ENCODE measurements around the gene LYL1.

DNA sequence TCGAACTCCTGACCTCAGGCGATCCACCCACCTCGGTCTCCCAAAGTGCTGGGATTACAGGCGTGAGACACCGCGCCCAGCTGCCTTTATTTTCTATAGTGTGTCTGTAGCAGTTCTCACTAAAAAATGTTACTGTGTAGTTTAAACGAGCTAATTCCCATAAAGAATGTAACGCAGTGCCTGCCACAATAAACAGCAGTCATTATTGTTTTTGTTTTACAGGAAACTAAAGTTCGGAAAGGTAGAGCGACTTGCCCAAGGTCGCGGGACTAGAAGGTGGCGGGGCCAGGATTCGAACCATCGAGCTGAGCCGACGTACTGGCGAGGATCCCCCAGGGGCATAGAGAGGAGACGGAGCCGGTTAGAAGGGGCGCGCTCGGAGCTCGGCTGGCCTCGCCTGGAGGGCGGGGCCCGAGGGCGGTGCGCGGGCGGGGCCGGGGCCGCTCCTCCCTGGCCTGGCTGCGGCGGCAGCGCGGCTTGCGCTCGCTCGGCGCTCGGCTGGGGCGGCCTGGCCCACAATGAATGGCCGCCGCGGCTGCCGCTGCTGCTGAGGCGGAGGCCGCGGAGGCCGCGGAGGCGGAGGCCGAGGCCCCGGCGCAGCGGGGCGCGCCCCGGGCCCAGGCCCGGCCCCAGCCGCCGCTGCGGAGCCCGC is 15.2 kb upstream of the LYL1 start, which contains the start of gene NACC1:
- TF ChIP-seq POLR2AphosphoS5 (IDR thresholded peaks at IDR 0.05; ENCODE audit: low read depth, low read length) = no peak
- TF ChIP-seq, protein P1, sequence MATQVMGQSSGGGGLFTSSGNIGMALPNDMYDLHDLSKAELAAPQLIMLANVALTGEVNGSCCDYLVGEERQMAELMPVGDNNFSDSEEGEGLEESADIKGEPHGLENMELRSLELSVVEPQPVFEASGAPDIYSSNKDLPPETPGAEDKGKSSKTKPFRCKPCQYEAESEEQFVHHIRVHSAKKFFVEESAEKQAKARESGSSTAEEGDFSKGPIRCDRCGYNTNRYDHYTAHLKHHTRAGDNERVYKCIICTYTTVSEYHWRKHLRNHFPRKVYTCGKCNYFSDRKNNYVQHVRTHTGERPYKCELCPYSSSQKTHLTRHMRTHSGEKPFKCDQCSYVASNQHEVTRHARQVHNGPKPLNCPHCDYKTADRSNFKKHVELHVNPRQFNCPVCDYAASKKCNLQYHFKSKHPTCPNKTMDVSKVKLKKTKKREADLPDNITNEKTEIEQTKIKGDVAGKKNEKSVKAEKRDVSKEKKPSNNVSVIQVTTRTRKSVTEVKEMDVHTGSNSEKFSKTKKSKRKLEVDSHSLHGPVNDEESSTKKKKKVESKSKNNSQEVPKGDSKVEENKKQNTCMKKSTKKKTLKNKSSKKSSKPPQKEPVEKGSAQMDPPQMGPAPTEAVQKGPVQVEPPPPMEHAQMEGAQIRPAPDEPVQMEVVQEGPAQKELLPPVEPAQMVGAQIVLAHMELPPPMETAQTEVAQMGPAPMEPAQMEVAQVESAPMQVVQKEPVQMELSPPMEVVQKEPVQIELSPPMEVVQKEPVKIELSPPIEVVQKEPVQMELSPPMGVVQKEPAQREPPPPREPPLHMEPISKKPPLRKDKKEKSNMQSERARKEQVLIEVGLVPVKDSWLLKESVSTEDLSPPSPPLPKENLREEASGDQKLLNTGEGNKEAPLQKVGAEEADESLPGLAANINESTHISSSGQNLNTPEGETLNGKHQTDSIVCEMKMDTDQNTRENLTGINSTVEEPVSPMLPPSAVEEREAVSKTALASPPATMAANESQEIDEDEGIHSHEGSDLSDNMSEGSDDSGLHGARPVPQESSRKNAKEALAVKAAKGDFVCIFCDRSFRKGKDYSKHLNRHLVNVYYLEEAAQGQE (IDR thresholded peaks at IDR 0.05; ENCODE audit: insufficient read depth in 1 of 2, low read depth in 2 of 2, low read length in 1 of 2) = 0 out of 4 replicates have a peak, but pooled peaks of 1 of the 2 experiments have one; percentile 19
- TF ChIP-seq, protein P2, sequence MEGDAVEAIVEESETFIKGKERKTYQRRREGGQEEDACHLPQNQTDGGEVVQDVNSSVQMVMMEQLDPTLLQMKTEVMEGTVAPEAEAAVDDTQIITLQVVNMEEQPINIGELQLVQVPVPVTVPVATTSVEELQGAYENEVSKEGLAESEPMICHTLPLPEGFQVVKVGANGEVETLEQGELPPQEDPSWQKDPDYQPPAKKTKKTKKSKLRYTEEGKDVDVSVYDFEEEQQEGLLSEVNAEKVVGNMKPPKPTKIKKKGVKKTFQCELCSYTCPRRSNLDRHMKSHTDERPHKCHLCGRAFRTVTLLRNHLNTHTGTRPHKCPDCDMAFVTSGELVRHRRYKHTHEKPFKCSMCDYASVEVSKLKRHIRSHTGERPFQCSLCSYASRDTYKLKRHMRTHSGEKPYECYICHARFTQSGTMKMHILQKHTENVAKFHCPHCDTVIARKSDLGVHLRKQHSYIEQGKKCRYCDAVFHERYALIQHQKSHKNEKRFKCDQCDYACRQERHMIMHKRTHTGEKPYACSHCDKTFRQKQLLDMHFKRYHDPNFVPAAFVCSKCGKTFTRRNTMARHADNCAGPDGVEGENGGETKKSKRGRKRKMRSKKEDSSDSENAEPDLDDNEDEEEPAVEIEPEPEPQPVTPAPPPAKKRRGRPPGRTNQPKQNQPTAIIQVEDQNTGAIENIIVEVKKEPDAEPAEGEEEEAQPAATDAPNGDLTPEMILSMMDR (IDR thresholded peaks at IDR 0.05) = no peak
- TF ChIP-seq SIN3A (IDR thresholded peaks at IDR 0.05; ENCODE audit: borderline replicate concordance, insufficient read depth, low read depth, low read length) = no peak
- TF ChIP-seq TCF7L2 (IDR thresholded peaks at IDR 0.05; ENCODE audit: low read depth, low read length) = no peak; the same call in 1 of the 2 replicates
